Measurements from ENCODE around the gene UROS. TPM values are rescaled to one million over a fixed set of nuclear protein-coding genes. Genes with fewer than 3 reads are reported as not detected.

The UROS gene
- polyA plus RNA-seq (2011; rRNA removed) (53.6 and 71.1 TPM in 2 replicates), polyA plus RNA-seq (2017; fragmentation: RNase III; extraction: RNeasy Plus Mini Kit Qiagen cat#74134 plus additional on column Dnase treatment) (50.2 to 52.9 TPM (median 51.1 TPM) in 3 replicates), polyA minus RNA-seq (2011; rRNA and poly(A)+ RNA removed) (33.6 and 35.4 TPM in 2 replicates)
- 44.1 and 50.7 TPM in 2 replicates for polyA plus RNA-seq (2012; cell fraction: cytosol; rRNA removed)
- 67.1 and 71.3 TPM in 2 replicates for polyA plus RNA-seq (2012; cell fraction: nucleus; rRNA removed)

DNA sequence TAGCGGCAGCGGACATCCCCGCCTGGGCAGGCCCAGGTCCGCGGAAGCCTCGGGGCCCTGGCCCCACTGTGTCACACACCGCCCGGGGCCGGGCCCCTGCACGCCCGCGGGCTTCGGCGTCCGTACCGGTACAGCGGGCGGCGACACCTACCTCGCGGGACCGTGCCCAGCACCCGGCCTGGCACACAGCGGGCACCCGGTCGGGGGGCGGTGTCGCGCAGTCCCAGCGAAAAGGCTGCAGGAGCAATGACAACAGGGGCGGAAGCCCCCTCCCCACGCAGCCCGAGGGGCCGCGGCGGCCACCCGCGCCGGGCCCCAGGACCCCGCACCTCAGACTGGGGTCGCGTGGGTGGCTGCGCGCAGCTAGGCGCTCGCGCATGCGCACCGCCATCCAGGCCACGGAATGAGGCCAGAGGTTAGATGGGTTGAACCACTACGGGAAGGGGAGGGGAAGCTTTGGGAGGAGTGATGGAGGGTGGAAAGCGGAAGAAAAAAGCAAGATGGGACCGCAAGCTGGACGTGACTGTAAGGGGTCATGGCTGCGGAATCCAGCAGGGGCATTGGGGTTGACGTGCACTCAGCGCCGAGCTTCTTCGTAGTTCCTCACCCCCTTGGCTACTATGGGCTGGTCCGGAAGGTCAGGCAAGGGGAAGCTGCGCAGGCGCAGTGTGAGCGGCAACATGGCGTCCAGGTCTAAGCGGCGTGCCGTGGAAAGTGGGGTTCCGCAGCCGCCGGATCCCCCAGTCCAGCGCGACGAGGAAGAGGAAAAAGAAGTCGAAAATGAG, at the start of gene UROS, which contains the start of gene BCCIP:
Gene UROS (minus strand): TSS at position 381 of the 785 bp plus-strand sequence. CDS start 6,759 bp downstream, outside the sequence.
Gene BCCIP (plus strand): TSS at position 669 of the 785 bp plus-strand sequence. CDS start 12 bp downstream, at position 681.
- Histone ChIP-seq H3K4me2 (peak within 1 kb of the TSS; percentile 85), H3K9me3 (no peaks in the 10 kb centered on the region), H3K4me1 (peaks cover 25% of the 10 kb centered on the region), H3K4me3 (peak within 1 kb of the TSS; percentile 88), H3K27ac (peak within 1 kb of the TSS; percentile 99)
- ChIA-PET POLR2A (interaction anchor here (0.8 to 1.6 kb wide), 7 partner anchors 9 to 104 kb away, joined by 3 to 11 read pairs (median 4); partner anchors contain the start of gene EDRF1), CTCF (interaction anchor here (1.5 kb wide), 1 partner anchor 34 kb away, joined by 3 read pairs; no protein-coding TSS in a partner anchor)
- under 1% methylated on average over 36 of the region's 74 CpGs for WGBS (ENCODE audit: missing lambda C conversion rate)
- ATAC-seq (peak; percentile 85 to 89), FAIRE-seq (no peak), DNase-seq (ENCODE audit: low read depth in 1 of 2, low spot score in 1 of 2) (peak; percentile 88 to 93)
- TF ChIP-seq FOXS1 (CRISPR knock-in tag; IDR thresholded peaks at IDR 0.05) (no peak), PBX3 (IDR thresholded peaks at IDR 0.05) (0 out of 2 replicates have a peak, but pooled peaks have one; percentile 17), NPAS2 (CRISPR knock-in tag; IDR thresholded peaks at IDR 0.05; ENCODE audit: borderline replicate concordance) (no peak), JUN (IDR thresholded peaks at IDR 0.05) (peak; percentile 38 to 73; a peak in 4 of 5 replicates), FOSB (CRISPR knock-in tag; IDR thresholded peaks at IDR 0.05) (no peak), POLR2A (IDR thresholded peaks at IDR 0.05; ENCODE audit: low read length) (peak; percentile 86), HOXB13 (CRISPR knock-in tag; IDR thresholded peaks at IDR 0.05; ENCODE audit: low read depth) (no peak), CBX2 (IDR thresholded peaks at IDR 0.05; ENCODE audit: borderline replicate concordance, low read depth) (no peak), RARB (CRISPR knock-in tag; IDR thresholded peaks at IDR 0.05) (no peak), FOSL2 (IDR thresholded peaks at IDR 0.05) (no peak), FOSL2 (CRISPR knock-in tag; IDR thresholded peaks at IDR 0.05) (no peak), ZNF302 (CRISPR knock-in tag; IDR thresholded peaks at IDR 0.05) (no peak), MAZ (IDR thresholded peaks at IDR 0.05; ENCODE audit: borderline replicate concordance, low read depth, low read length) (0 out of 2 replicates have a peak, but pooled peaks have one; percentile 21), POLR2AphosphoS2 (conservative IDR thresholded peaks at IDR 0.05; ENCODE audit: low read length) (no peak), TFCP2L1 (CRISPR knock-in tag; IDR thresholded peaks at IDR 0.05) (no peak), ZSCAN20 (CRISPR knock-in tag; IDR thresholded peaks at IDR 0.05) (no peak), TP53 (CRISPR knock-in tag; IDR thresholded peaks at IDR 0.05) (no peak), SMC3 (IDR thresholded peaks at IDR 0.05) (no peak), SREBF2 (IDR thresholded peaks at IDR 0.05) (no peak), EHMT2 (IDR thresholded peaks at IDR 0.05; ENCODE audit: low read depth) (no peak), KDM1A (IDR thresholded peaks at IDR 0.05; ENCODE audit: low read depth) (no peak), BHLHE40 (IDR thresholded peaks at IDR 0.05; ENCODE audit: low read depth, low read length) (peak; percentile 75), NFE2L2 (conservative IDR thresholded peaks at IDR 0.05; ENCODE audit: low read length) (no peak), RFX5 (IDR thresholded peaks at IDR 0.05) (no peak), KDM5A (IDR thresholded peaks at IDR 0.05) (peak; percentile 36; the same call in 1 of the 2 replicates), RCOR1 (IDR thresholded peaks at IDR 0.05; ENCODE audit: low read depth, low read length) (no peak), NR3C1 (IDR thresholded peaks at IDR 0.05) (no peak), CHD2 (IDR thresholded peaks at IDR 0.05; ENCODE audit: low read length, partially characterized antibody) (no peak), HES2 (IDR thresholded peaks at IDR 0.05) (no peak)
- TF ChIP-seq, protein P1, sequence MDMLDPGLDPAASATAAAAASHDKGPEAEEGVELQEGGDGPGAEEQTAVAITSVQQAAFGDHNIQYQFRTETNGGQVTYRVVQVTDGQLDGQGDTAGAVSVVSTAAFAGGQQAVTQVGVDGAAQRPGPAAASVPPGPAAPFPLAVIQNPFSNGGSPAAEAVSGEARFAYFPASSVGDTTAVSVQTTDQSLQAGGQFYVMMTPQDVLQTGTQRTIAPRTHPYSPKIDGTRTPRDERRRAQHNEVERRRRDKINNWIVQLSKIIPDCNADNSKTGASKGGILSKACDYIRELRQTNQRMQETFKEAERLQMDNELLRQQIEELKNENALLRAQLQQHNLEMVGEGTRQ (IDR thresholded peaks at IDR 0.05), result no peak
- TF ChIP-seq, protein P2, sequence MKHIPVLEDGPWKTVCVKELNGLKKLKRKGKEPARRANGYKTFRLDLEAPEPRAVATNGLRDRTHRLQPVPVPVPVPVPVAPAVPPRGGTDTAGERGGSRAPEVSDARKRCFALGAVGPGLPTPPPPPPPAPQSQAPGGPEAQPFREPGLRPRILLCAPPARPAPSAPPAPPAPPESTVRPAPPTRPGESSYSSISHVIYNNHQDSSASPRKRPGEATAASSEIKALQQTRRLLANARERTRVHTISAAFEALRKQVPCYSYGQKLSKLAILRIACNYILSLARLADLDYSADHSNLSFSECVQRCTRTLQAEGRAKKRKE (CRISPR knock-in tag; IDR thresholded peaks at IDR 0.05; ENCODE audit: low read depth), result no peak
- TF ChIP-seq, protein P3, sequence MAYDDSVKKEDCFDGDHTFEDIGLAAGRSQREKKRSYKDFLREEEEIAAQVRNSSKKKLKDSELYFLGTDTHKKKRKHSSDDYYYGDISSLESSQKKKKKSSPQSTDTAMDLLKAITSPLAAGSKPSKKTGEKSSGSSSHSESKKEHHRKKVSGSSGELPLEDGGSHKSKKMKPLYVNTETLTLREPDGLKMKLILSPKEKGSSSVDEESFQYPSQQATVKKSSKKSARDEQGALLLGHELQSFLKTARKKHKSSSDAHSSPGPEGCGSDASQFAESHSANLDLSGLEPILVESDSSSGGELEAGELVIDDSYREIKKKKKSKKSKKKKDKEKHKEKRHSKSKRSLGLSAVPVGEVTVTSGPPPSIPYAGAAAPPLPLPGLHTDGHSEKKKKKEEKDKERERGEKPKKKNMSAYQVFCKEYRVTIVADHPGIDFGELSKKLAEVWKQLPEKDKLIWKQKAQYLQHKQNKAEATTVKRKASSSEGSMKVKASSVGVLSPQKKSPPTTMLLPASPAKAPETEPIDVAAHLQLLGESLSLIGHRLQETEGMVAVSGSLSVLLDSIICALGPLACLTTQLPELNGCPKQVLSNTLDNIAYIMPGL (CRISPR knock-in tag; IDR thresholded peaks at IDR 0.05; ENCODE audit: borderline replicate concordance), result no peak
